Keratinocyte (primary cell): Measurements from ENCODE around the gene GPC5.

ENCODE experiments used
- CTCF ChIP-seq, 3 experiments: IDR thresholded peaks in 1 of 3; conservative IDR thresholded peaks in 1 of 3; optimal IDR thresholded peaks in 1 of 3; 2 replicates in 2 of 3; 3 replicates in 1 of 3; pipeline versions ENCODE3 to v1.5.1; 2011; ENCODE audit warnings: low read length in 3 of 3, mild to moderate bottlenecking in 3 of 3, moderate library complexity in 2 of 3, control low read depth in 1 of 3, inconsistent platforms in 1 of 3; ENCODE audit not compliant: insufficient read depth in 2 of 3; ENCODE audit errors: extremely low read depth in 1 of 3
- EZH2 ChIP-seq: IDR thresholded peaks from one replicate; pipeline ENCODE4 v1.6.1; 2012; ENCODE audit warnings: inconsistent platforms, mild to moderate bottlenecking, low read length, moderate library complexity

- TF ChIP-seq CTCF (optimal IDR thresholded peaks at IDR 0.05 in 1 of 3, IDR thresholded peaks at IDR 0.05 in 1 of 3, conservative IDR thresholded peaks at IDR 0.05 in 1 of 3; ENCODE audit: extremely low read depth in 1 of 3, insufficient read depth in 2 of 3, low read length in 3 of 3) (no peak), EZH2 (no peak)
Measured at GRCh38 chr13:91817250-91817649, 418.8 kb downstream of the GPC5 start.
